Activated CD4-positive, CD25-positive, alpha-beta regulatory T cell (primary cell): Measurements from ENCODE around the gene RAE1.

Experiments
- DNase-seq, 4 experiments: peaks; one replicate each; lab custom pipeline; 2025; lab: John Stamatoyannopoulos, UW

Gene RAE1

DNA sequence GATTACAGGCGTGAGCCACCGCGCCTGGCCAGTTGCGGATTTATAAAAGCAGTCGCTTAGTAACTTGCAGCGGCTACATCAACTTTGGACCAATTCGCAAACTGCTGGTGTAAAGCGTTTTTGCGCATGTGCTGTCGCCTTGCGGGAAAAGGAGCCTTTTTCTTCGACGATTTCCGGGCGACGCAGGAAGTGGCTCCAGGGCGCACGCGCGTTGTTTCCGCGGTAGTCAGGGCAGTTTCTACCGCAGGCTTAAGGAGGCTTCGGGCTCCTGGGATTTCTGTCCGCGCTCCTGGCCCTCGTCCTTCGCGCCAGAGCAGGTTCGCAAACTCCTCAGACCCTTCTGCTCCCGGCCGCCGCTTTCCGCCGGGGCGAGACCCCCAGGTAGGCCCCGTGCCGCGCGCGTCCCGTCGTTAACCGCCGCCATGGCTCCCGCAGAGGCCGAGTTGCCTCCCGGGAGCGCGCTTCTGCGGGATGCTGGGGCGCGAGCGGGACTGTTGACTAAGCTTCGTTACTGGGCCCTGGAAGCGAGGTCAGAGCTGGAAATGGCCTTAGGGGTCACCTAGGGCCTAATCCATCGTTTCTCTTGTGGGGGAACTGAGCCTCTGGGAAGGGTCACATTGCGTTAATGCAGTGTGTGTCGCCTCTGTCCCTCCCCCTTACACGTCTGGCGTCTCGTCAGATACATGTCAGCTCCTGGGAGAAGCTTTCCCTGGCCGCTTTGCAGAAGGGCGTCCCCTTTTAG is at the start of gene RAE1:
Gene RAE1 (plus strand): TSS at position 214 of the 742 bp plus-strand sequence. CDS start 2,784 bp downstream, outside the sequence.
- peak; percentile 58 to 81 (median 78) for DNase-seq

- no peak for DNase-seq
These were observed 44.3 kb upstream of the RAE1 start for GRCh38 chr20:57306747-57307146.

DNA sequence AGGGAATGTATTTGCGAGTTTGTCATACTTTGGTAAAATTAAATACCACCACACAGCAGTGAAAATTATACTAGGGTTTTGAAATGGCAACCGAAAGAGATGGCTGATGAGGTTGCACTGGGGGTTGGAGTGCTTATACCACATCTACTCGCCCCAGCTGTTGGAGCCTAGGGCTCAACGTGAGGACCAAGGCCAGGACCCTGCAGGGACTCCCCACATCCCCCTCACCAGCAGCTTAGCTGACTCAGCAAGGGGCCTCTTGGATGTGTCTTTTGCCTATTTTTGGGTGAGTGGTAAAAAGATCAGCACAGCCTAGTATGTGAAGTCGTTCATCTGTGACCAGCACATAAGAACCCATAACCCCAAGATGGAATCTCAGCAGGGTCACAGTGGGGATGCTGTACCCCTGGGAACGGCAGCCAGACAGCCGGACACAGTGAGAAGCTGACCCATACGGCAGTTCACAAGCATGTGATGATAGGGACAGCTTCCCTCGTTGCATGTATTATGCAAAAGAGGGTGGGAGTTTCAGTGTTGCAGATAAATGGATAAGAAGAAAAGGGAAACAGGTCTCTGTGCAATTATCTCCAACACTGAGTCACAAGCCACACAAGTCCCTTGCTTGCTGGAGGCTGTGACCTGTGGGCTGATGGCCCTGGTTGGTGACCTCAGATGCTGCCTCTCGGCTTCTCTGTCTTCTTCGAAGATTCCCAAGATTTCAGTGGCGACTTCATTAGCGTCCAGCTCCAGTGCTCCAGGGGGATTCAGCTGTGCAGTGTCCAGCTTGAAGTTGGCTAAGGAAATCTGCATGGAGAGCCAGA is 42.4 kb upstream of the RAE1 start:
- no peak for DNase-seq

DNA sequence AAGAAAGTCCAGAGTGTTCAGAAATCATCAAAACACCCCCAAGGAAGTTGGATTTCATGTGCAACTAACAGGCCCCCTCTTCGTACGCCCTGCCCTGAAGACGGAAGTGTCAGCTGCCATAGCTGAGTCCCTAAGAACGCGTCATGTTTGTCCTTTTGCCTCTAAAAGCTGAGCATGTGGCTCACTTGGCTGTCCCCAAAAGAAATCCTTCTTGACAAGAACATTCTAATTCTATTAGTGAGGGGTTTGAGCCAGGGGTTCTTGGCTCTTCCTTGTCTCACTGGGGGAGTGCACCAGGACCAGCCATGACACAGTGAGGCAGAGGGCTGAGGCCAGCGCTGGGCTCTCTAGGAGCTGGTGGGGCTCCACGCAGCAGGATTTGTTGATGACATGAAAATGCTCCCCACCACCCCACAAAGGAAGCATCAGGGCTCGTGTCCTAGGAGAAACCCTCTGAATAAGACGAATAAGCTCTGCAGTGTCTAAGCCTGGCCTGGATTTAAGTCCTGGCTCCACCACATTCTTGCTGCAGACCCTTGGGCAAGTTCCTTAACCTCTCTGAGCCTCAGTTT is 41.4 kb upstream of the RAE1 start:
- no peak for DNase-seq

DNA sequence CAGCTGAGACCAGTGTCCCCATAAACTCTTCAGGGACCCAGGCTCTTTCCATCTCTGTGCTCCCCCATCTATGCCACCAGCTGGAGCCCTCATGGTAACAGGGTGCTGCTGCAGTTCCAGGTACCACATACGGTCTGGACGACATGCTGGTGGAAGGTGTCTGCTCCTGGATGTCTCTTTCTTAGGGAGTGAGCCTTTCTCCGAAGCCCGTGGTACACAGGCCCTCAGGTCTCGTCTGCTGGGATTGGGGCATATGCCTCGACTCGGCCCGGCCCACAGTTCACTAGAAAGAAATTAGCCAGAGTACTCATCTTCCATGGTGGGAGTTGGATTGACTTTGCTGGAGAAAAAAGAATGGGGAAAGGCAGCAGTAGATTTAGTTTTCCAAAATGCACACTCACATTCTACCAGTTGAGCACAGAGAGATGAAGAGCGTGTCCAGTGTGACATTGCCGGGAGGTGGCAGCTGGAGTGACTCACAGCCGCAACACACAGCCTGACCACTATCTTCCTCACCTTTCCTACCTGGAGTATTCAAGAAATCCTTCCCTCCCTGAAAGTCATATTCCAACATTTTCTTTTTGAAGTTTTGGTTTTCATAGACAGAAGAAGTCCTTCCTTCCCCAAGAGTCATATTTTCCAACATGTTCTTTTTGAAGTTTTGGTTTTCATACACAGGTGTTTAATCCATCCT is 40.1 kb upstream of the RAE1 start:
- DNase-seq = no peak

DNA sequence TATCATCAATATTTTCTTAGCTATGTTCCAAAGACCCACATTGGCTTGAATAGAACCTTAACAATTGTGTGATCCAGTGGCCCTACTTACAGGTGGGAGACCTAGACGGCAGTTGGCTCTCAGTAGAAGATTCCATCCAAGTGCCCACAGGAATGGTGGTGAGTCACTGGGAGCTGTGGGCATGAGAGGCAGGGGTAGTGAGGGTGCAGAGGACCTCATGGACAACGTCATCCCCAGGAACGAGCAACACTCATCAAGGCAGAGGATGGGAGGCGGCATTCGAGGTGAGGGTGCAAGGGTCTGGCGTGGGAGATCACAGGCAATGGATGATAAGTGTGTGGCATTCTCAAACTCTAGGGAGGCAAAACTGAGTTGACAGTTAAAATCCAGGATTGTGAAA is 38.9 kb upstream of the RAE1 start:
- DNase-seq = no peak

DNA sequence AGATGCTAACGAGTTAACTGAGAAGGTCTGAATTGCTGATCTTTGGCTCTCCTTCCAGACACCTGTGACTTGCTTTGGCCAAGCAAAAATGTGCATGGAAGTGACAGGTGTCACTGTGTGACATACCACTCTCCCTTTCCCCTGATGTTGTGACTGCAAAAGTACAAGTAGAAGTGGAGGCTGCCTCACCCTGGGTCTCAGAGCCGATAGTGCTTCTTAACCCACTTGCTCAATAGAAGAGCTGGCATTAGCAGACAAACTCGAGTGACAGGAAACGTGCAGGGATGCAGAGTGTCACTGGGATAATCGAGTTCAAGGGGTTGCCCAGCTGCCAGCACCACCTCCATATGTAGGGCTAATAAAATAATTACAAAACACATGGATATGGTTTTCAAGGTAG is 37.8 kb upstream of the RAE1 start:
- DNase-seq = no peak

DNA sequence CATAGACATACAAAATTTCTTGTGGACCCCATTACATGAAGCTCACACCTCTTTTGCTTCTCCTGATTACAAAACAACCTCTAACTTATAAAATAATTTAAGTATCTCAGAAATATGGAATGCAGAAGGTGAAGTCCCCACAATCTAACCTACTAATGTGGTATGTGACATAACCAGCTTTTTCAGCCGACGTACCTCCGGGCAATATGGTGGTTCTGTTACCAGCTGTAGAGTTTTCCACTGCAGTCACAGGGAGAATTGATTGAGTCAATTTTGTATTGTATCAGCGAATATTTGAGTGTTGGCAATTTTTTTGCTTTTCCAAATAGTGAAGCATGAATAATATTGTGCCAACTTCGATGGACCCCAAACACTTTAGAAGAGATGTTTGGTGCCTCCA is 37.1 kb upstream of the RAE1 start:
- no peak for DNase-seq

DNA sequence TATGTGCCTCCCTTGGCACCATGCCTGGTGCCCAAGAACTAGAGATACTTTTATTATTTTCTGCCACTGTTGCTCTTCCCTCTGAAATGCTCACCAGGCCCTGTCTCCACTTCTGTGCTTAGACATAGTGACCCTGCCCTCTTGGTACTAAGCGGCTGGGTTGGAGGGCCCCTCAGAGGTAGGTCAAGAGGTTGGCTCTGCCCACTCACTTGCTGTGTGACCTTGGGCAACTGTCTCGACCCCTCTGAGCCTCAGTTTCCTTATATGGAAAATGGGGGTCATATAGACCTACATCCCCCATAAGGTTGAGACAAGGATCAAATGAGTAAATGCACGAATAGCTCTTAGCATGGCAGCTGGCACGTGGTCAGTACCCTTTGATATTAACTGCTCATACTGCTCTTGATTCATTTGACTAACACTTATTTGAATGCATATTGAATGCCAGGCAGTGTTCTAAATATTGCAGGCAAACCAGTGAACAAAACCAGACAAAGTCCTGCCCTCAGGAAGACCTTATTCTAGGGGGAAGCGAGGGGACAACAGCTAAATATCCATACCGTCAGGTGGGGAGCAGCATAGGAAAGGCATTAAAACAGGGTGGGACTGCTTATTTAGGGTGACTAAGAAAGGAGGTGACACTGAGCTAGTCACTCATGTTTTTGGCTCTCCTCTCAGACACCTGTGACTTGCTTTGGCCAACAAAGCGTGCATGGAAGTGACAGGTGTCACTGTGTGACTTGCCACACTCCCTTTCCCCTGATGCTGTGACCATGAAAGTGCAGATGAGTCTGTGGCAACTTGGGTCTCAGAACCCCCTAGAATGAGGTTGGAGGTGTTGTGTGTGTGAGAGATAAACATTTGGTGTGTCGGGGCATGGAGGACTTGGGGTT is 35.7 kb upstream of the RAE1 start:
- DNase-seq = no peak

DNA sequence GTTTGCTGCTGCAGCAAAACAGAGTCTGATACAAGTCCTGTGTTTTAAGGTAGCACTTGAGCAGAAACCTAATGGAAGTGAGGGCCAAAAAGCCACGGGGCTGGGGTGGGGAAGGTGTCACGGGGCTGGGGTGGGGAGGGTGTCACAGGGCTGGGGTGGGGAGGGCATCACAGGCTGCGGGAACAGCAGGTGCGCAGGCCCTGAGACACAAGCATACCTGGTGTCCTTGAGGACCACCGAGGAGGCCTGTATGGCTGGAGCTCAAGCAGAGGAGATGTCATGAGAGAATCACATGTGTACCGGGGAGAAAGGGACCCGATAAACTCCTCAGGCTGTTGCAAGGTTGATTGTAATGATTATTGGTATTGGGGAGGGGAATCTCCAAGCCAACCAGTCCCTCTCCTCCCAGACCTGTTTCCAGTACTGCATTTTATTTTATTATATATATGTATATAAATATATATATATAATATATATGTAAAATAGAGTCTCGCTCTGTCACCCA is 35.0 kb upstream of the RAE1 start:
- no peak for DNase-seq

- no peak for DNase-seq
These were observed 34.3 kb upstream of the RAE1 start for GRCh38 chr20:57316795-57317201.

DNA sequence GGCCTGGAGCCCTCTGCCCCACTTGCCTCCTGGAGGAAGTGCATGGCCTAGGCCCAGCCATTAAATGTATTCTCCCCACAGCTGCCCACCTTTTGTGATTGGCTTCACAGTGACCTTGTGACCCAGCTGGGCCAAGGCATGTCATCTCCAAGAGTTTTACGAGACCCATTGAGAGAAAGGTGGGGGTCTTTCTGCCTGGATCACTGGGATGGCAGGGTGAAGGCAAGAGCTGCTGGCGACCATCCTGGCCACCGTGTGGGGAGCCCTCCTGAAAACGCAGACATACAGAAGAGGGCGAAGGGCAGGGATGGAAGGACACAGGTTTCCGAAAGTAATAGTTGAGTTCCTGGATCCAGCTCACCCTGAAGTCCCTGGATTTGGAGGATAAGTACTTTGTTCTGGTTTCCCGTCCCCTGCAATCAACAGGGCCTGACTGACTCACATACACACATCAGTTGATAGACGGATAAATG is 33.7 kb upstream of the RAE1 start:
- no peak for DNase-seq

DNA sequence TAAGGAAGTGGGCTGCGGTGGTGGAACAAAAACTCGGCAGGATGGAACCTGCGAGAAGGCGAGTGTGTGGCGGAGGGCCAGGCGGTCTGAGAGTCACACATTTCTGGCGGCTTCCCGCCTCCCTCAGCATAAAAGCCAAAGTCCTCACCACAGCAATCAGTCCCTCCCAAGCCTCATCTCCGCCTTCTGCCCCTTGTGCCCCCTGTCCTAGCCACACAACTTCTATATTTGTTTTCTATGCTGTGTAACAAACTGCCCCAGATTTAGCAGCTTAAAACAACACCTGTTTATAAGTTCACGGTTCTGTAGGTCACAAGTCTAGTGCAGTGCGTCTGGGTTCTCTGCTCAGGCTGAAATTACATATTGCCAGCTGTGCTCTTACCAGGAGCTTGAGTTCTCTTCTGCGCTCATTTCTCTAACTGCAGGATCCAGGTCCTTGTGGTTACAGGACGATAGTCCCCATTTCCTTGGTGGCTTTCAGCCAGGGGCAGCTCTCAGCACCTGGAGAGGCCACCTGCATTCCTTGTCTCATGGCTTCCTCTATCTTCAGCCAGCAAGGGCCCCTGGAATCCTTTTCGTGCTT is 33.2 kb upstream of the RAE1 start:
- no peak for DNase-seq

GRCh38 chr20:57319584-57319983 is 31.5 kb upstream of the RAE1 start:
- no peak for DNase-seq

DNA sequence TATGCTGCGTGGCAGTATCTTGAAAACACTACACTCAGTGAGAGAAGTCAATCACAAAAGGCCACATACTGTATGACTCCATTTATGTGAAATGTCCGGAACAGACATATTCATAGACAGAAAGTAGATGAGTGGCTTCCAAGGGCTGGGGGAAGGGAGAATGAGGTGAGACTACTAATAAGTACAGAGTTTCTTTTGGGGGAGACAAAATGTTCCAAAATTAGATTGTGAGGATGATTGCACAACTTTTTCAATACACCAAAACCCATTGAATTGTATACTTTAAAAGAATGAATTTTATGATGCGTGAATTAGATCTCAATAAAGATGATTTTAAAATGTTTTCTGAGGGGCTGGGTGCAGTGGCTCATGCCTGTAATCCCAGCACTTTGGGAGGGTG is 30.7 kb upstream of the RAE1 start:
- no peak for DNase-seq

DNA sequence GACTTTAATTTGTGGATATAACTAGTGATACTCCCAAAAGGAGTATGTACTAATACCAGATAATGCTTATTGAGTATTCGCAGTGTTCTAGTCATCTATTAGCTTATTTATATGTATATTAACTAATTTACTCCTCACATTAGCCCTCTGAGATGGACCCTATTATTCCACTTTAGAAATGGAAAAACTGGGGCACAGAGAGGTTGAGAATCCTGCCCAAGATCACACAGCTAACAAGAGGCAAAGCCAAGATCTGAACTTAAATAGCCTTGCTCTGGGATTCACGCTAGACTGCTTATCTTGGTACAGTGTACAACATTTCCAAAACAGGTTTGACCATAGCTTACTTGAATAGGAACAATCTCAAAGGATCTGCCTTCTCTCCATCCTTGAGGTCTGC is 29.9 kb upstream of the RAE1 start:
- DNase-seq = no peak

DNA sequence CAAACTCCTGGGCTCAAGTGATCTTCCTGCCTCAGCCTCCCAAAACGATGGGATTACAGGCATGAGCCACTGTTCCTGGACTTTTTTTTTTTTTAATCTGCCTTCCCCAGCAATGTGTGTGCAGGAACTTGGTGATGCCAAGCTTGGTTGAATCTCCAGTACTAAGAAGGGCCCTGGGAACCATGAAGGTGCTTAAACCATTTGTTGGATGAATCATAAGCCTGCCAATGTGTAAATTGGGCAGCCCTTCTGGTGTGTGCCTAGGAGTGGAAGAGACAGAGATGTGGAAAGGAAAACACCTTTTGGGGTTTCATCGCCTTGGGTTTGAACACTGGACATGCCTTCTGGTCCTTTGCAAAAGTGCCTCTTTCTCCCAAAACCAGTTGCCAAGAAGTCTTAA is 28.6 kb upstream of the RAE1 start:
- DNase-seq = no peak

- no peak for DNase-seq
These were observed 28.0 kb upstream of the RAE1 start for GRCh38 chr20:57323034-57323433.

DNA sequence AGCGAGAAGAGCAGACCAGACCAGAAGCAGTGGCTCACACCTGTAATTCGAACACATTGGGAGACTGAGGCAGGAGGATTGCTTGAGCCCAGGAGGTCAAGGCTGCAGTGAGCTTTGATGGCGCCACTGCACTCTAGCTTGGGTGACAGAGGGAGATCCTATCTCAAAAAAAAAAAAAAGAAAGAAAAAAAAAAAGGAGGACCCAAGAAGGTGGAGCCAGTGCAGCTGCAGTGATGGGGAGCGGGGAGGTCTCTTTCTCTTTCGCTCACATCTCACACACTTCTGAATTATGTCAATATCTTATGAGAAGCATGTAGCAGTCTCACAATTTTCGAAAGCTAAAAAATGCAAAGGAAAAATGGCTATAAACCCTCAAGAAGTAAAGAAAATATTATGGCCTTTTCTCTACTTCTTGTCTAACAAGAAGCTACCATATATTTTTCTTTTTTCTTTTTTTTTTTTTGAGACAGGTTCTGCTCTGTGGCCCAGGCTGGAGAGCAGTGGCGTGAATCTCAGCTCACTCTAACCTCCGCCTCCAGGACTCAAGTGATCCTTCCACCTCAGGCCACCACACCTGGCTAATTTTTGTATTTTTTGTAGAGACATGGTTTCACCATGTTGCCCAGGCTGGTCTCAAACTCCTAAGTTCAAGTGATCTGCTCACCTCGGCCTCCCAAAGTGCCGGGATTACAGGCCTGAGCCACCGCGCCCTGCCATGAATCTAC is 25.3 kb upstream of the RAE1 start:
- no peak for DNase-seq
